Endothelial cell of umbilical vein (primary cell): ENCODE measurements around the gene BUB1. TPM values are rescaled to one million over a fixed set of nuclear protein-coding genes. Genes with fewer than 3 reads are reported as not detected.
"Not testable (repeated sequence)": the region's sequence is repeated elsewhere in the genome, so short reads cannot be mapped to it uniquely, and the experiment has no call there.

ENCODE experiments used
- BruUV-seq: library from RNA; stranded (reverse); fragments of 400-500 nt; replicated peaks from 2 replicates; lab custom pipeline; 2021; lab: Mats Ljungman, UMichigan
- CTCF ChIA-PET: fragments of 300-600, 350-600 bp; sonication (Branson Sonifier 250); formaldehyde crosslinking; loops from one replicate; lab custom pipeline; 2021; ENCODE audit warnings: antibody characterized with exemption, inconsistent platforms; lab: Charles Lee
- POLR2A ChIA-PET: fragments of 300-600, 350-600 bp; sonication (Branson Sonifier 250); formaldehyde crosslinking; loops from one replicate; lab custom pipeline; 2021; ENCODE audit warnings: antibody characterized with exemption, inconsistent platforms; lab: Charles Lee
- DNase-seq: peaks from one replicate; pipeline ENCODE4 v3.0.0-alpha.2; 2011; ENCODE audit warnings: low read depth, low spot score
- FAIRE-seq: peaks from 2 replicates; lab custom pipeline; 2011; peaks lifted over from hg19 to GRCh38; lab: Jason Lieb, UNC
- H2AFZ ChIP-seq: 2 replicates; pipeline ENCODE4 v1.6.0; 2012; ENCODE audit warnings: low read depth, low read length, control low read depth, inconsistent platforms
- H3K27ac ChIP-seq: 2 replicates; pipeline ENCODE4 v1.5.1; 2011; ENCODE audit warnings: low read depth, mild to moderate bottlenecking, control low read depth, low read length, moderate library complexity; ENCODE audit not compliant: insufficient read depth
- H3K27me3 ChIP-seq, 2 experiments: 2 replicates each; pipeline versions ENCODE4 v1.6.0 to v1.6.1; 2011; ENCODE audit warnings: low read length in 2 of 2, mixed read lengths in 1 of 2; ENCODE audit not compliant: control insufficient read depth in 2 of 2, insufficient read depth in 2 of 2
- H3K36me3 ChIP-seq, 2 experiments: 2 replicates in 1 of 2; 3 replicates in 1 of 2; pipeline ENCODE4 v1.5.1; 2011; ENCODE audit warnings: low read length in 2 of 2, mild to moderate bottlenecking in 1 of 2, moderate library complexity in 1 of 2; ENCODE audit not compliant: control insufficient read depth in 2 of 2, insufficient read depth in 2 of 2; ENCODE audit errors: extremely low read depth in 1 of 2
- H3K4me1 ChIP-seq: 3 replicates; pipeline ENCODE4 v1.5.1; 2011; ENCODE audit warnings: mild to moderate bottlenecking, low read length; ENCODE audit not compliant: control insufficient read depth, insufficient read depth; ENCODE audit errors: extremely low read depth
- H3K4me2 ChIP-seq: 2 replicates; pipeline ENCODE4 v1.6.1; 2011; ENCODE audit warnings: low read length, control low read depth, mixed read lengths; ENCODE audit not compliant: insufficient read depth
- H3K4me3 ChIP-seq, 3 experiments: fragments of 200-600 bp in 1 of 3; sonication (generic), shearing (Covaris generic) in 1 of 3; replicated peaks in 1 of 3; 2 replicates each; pipeline ENCODE4 v1.5.1; 2011 to 2016; ENCODE audit warnings: control low read depth in 3 of 3, low read length in 3 of 3, mild to moderate bottlenecking in 2 of 3, inconsistent platforms in 1 of 3, low read depth in 1 of 3, moderate library complexity in 1 of 3; ENCODE audit not compliant: insufficient read depth in 1 of 3
- H3K79me2 ChIP-seq: 2 replicates; pipeline ENCODE4 v1.6.0; 2012; ENCODE audit warnings: low read length, inconsistent platforms; ENCODE audit not compliant: control insufficient read depth, insufficient read depth
- H3K9ac ChIP-seq: replicated peaks from 2 replicates; pipeline ENCODE3; 2011; ENCODE audit warnings: low read length, control low read depth; ENCODE audit not compliant: insufficient read depth; ENCODE audit errors: extremely low read depth
- H3K9me1 ChIP-seq: replicated peaks from 3 replicates; pipeline ENCODE4 v1.6.0; 2011; ENCODE audit warnings: mild to moderate bottlenecking, low read length; ENCODE audit not compliant: control insufficient read depth, insufficient read depth; ENCODE audit errors: extremely low read depth
- H3K9me3 ChIP-seq: replicated peaks from 2 replicates; pipeline ENCODE4 v1.5.1; 2012; ENCODE audit warnings: low read length, inconsistent platforms; ENCODE audit not compliant: control insufficient read depth, insufficient read depth
- H4K20me1 ChIP-seq: replicated peaks from 2 replicates; pipeline ENCODE3; 2011; ENCODE audit warnings: mild to moderate bottlenecking, low read length; ENCODE audit not compliant: control insufficient read depth, insufficient read depth; ENCODE audit errors: extremely low read depth
- CTCF ChIP-seq, 2 donors: IDR thresholded peaks; 1 replicate in 1 of 2; 2 replicates in 1 of 2; pipeline ENCODE4 v1.5.1; 2011; ENCODE audit warnings: low read length in 2 of 2, mild to moderate bottlenecking in 2 of 2, moderate library complexity in 2 of 2, control low read depth in 1 of 2, inconsistent platforms in 1 of 2, low read depth in 1 of 2; ENCODE audit not compliant: insufficient read depth in 1 of 2; ENCODE audit errors: extremely low read depth in 1 of 2
- EZH2 ChIP-seq: IDR thresholded peaks from 2 replicates; pipeline ENCODE4 v1.6.1; 2012; ENCODE audit warnings: borderline replicate concordance, low read depth, mild to moderate bottlenecking, moderate library complexity, low read length, inconsistent platforms; ENCODE audit not compliant: severe bottlenecking
- MYC ChIP-seq: IDR thresholded peaks from one replicate; pipeline ENCODE4 v1.6.1; 2011; ENCODE audit warnings: mild to moderate bottlenecking, low read depth, low read length
- POLR2A ChIP-seq: IDR thresholded peaks from 2 replicates; pipeline ENCODE4 v1.6.1; 2012; ENCODE audit warnings: low read depth, mild to moderate bottlenecking, control low read depth, low read length
- dilution Hi-C: fragments of 300-500 bp; cut with MboI; formaldehyde crosslinking; loops from one replicate; pipeline ENCODE4 v1.15.0; 2019; ENCODE audit warnings: low sequenced_read_pairs; ENCODE audit not compliant: extremely low pct_ligation_motif_present
- intact Hi-C: fragments of 100-400 bp; cut with micrococcal nuclease; formaldehyde crosslinking; loops from one replicate; pipeline ENCODE4 v1.10.0; 2022
- polyA plus RNA-seq, 4 experiments: library from polyadenylated mRNA; depleted of rRNA in 3 of 4; stranded (reverse) in 3 of 4; unstranded in 1 of 4; fragments of >200 nt; gene quantifications; 2 replicates each; pipeline versions ENCODE4 v1.2.1 to v1.2.3, GENCODE V29; 2011 to 2012; ENCODE audit warnings: missing spikeins in 1 of 4
- total RNA-seq: library from RNA; stranded (reverse); gene quantifications from 2 replicates; pipeline ENCODE4 v1.2.3, GENCODE V29; 2021

The BUB1 gene
- total and polyA plus RNA-seq, 2 donors (not counting 3 experiments of a cell fraction or from before 2014, with no cell fraction given): 16.1 to 66.4 TPM

DNA sequence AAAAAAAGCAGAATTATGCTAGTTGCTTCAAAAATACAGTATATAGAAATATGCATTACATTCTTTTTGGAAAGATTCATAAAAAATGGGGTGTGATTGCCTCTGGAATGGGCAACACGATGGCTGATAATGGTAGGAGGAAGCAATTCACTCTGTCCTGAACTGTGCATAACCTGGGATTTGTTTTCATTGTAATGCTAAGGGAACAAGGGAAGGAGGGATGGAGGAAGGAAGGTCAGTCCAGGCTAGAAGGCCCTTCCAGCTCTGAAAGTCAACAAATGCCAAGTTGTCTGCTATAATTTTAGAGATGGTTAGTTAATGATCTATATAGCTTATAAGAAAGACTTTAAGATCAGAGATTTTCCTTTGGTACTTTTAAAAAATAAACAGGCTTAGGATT is 40.8 kb downstream of the BUB1 start:
- H3K9me3 ChIP-seq: no peaks in the 10 kb centered on the region
- no peak overlapping the region for H3K4me3 ChIP-seq
- no TSS peak for BruUV-seq
- no peak overlapping the region for H2AFZ ChIP-seq
- no peak overlapping the region for H3K9ac ChIP-seq
- no peaks in the 10 kb centered on the region for H3K9me1 ChIP-seq
- no peaks in the 10 kb centered on the region for H3K79me2 ChIP-seq
- H3K4me1 ChIP-seq: peaks cover 3% of the 10 kb centered on the region
- dilution Hi-C loops (no loop called here), intact Hi-C loops (no loop called here)
- POLR2A ChIA-PET: no interaction called here
- no peaks in the 10 kb centered on the region for H4K20me1 ChIP-seq
- TF ChIP-seq MYC: no peak
- no peak for TF ChIP-seq CTCF (IDR thresholded peaks at IDR 0.05; ENCODE audit: extremely low read depth in 1 of 2, insufficient read depth in 1 of 2, low read depth in 1 of 2, low read length in 2 of 2)
- TF ChIP-seq EZH2: no peak
- TF ChIP-seq POLR2A: no peak
- CTCF ChIA-PET: no interaction called here
- no peak overlapping the region for H3K4me2 ChIP-seq
- H3K27ac ChIP-seq: no peak overlapping the region
- DNase-seq: peak; percentile 68
- peaks cover 0 to 9% of the 10 kb centered on the region in 2 experiments for H3K36me3 ChIP-seq
- no peak for FAIRE-seq
- no peaks in the 10 kb centered on the region for H3K27me3 ChIP-seq

GRCh38 chr2:110635949-110636628 is 41.8 kb downstream of the BUB1 start:
- H4K20me1 ChIP-seq, H3K27me3 ChIP-seq, dilution Hi-C loops, BruUV-seq, H3K9me1 ChIP-seq, DNase-seq, H3K9ac ChIP-seq, H3K27ac ChIP-seq, H2AFZ ChIP-seq, POLR2A ChIA-PET, H3K4me3 ChIP-seq, FAIRE-seq, intact Hi-C loops, H3K36me3 ChIP-seq, H3K79me2 ChIP-seq, H3K4me2 ChIP-seq, H3K4me1 ChIP-seq, CTCF ChIA-PET, H3K9me3 ChIP-seq: not testable (repeated sequence)

- H3K27me3 ChIP-seq, intact Hi-C loops, H3K9me3 ChIP-seq, POLR2A ChIA-PET, H3K79me2 ChIP-seq, H3K4me2 ChIP-seq, DNase-seq, H3K9me1 ChIP-seq, H2AFZ ChIP-seq, H3K4me3 ChIP-seq, H3K36me3 ChIP-seq, H3K9ac ChIP-seq, H3K27ac ChIP-seq, dilution Hi-C loops, CTCF ChIA-PET, H3K4me1 ChIP-seq, FAIRE-seq, BruUV-seq, H4K20me1 ChIP-seq: not testable (repeated sequence)
Measured at GRCh38 chr2:110627348-110627747, 50.5 kb downstream of the BUB1 start.
